ENCODE data around the gene SHC2. TPM values are rescaled to one million over a fixed set of nuclear protein-coding genes. Genes with fewer than 3 reads are reported as not detected.
"Not testable (repeated sequence)": the region's sequence is repeated elsewhere in the genome, so short reads cannot be mapped to it uniquely, and the experiment has no call there.

SHC2 gene
- total and polyA plus RNA-seq, 2 experiments from 2014 or later = 2.2 to 4.6 TPM

GRCh38 chr19:423691-424466 is 37.0 kb downstream of the SHC2 start (continued):
- TF ChIP-seq EZH2phosphoT487 (IDR thresholded peaks at IDR 0.05; ENCODE audit: unreplicated experiment) (no peak), ZNF331 (CRISPR knock-in tag; IDR thresholded peaks at IDR 0.05; ENCODE audit: low read depth) (no peak), EZH2 (IDR thresholded peaks at IDR 0.05; ENCODE audit: low read depth, unreplicated experiment) (no peak), JUNB (IDR thresholded peaks at IDR 0.05; ENCODE audit: unreplicated experiment) (no peak), STAT1 (IDR thresholded peaks at IDR 0.05; ENCODE audit: unreplicated experiment) (no peak), ZNF114 (CRISPR knock-in tag; IDR thresholded peaks at IDR 0.05) (no peak), CREB1 (CRISPR knock-in tag; IDR thresholded peaks at IDR 0.05; ENCODE audit: low read depth) (no peak)
- TF ChIP-seq, protein P1, sequence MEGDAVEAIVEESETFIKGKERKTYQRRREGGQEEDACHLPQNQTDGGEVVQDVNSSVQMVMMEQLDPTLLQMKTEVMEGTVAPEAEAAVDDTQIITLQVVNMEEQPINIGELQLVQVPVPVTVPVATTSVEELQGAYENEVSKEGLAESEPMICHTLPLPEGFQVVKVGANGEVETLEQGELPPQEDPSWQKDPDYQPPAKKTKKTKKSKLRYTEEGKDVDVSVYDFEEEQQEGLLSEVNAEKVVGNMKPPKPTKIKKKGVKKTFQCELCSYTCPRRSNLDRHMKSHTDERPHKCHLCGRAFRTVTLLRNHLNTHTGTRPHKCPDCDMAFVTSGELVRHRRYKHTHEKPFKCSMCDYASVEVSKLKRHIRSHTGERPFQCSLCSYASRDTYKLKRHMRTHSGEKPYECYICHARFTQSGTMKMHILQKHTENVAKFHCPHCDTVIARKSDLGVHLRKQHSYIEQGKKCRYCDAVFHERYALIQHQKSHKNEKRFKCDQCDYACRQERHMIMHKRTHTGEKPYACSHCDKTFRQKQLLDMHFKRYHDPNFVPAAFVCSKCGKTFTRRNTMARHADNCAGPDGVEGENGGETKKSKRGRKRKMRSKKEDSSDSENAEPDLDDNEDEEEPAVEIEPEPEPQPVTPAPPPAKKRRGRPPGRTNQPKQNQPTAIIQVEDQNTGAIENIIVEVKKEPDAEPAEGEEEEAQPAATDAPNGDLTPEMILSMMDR (conservative IDR thresholded peaks at IDR 0.05; ENCODE audit: low read depth in 2 of 2) = no peak

DNA sequence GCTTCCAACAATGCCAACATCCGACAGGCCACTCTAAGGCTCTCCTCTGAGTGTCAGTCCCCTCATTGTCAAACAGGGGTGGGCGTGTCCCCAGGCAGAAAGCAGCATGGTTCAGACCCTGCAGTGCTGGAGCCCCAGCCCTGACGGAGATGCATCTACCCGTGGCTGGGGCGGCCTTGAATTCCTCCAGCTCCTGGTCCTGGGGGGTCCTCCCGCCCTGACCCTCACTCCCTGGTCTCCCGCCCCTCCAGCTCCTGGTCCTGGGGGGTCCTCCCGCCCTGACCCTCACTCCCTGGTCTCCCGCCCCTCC is 38.0 kb downstream of the SHC2 start:
- not testable (repeated sequence) for H3K36me3 Mint-ChIP-seq (ENCODE audit: low read depth); DNase-seq (ENCODE audit: low spot score); H3K27ac ChIP-seq (ENCODE audit: low read depth); H3K27ac Mint-ChIP-seq; H2AFZ ChIP-seq; H3K4me2 ChIP-seq; H3K9me2 ChIP-seq (ENCODE audit: insufficient read depth); H3K4me1 Mint-ChIP-seq; H3K4me3 ChIP-seq; H3K27me3 ChIP-seq (ENCODE audit: insufficient read depth); H3K36me3 ChIP-seq (ENCODE audit: insufficient read depth); H3K4me1 ChIP-seq (ENCODE audit: insufficient read depth); H3K79me2 ChIP-seq (replicated peaks; ENCODE audit: insufficient read depth); ATAC-seq; H3K4me3 Mint-ChIP-seq; H4K20me1 ChIP-seq (replicated peaks; ENCODE audit: insufficient read depth); H3F3A ChIP-seq (replicated peaks; ENCODE audit: low read depth)
- Mint-ChIP-seq H3K9me3 (peaks cover 14% of the 10 kb centered on the region; the same call in 2 of the 3 replicates), H3K27me3 (ENCODE audit: insufficient read depth, low read depth, poor library complexity) (peaks cover 29% of the 10 kb centered on the region)

DNA sequence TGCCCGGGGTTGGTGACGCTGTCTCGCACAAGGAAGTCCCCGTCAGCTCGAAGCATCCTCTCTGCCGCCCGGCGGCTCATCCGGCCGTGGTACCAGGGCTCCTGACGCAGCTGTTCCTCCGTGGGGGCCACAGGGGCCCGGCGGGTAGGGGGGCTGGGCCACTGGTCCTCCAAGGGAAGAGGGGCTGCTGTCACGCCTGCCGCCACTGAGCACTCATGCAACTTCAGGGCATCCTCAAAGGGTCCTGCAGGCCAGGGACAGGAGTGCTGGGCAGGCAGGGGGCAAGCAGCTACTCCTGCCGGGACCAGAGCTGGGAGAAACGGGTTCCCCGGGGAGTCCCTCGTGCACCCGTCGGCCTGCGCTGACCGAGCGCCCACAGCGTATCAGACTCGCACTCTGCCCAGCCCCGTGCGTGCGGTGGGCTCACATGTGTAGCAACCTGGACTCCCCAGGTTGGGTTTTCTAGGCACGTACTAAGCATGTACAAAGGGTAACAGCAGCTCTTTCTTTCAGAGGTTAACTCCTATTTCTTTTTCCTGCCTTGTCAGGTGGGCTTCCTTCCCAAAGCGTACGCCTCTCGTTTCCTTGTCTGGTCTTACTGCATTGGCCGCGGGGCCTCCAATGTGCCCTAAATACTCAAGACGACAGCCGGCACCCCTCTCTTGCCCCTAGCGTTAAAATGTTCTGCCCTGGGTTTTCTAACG is 38.5 kb downstream of the SHC2 start:
- Mint-ChIP-seq H3K4me1 (peaks cover 4% of the 10 kb centered on the region; the same call in 2 of the 3 replicates), H3K27me3 (ENCODE audit: insufficient read depth, low read depth, poor library complexity) (peaks cover 28% of the 10 kb centered on the region), H3K4me3 (no peak overlapping the region), H3K27ac (no peak overlapping the region), H3K36me3 (ENCODE audit: low read depth) (peaks cover 8% of the 10 kb centered on the region; the same call in 1 of the 3 replicates), H3K9me3 (peaks cover 13% of the 10 kb centered on the region; the same call in 2 of the 3 replicates)
- H2AFZ ChIP-seq = no peak overlapping the region
- H4K20me1 ChIP-seq (replicated peaks; ENCODE audit: insufficient read depth) = no peaks in the 10 kb centered on the region
- no peak overlapping the region for H3K27ac ChIP-seq (ENCODE audit: low read depth)
- no peak overlapping the region for H3K4me3 ChIP-seq
- no peaks in the 10 kb centered on the region for H3K36me3 ChIP-seq (ENCODE audit: insufficient read depth)
- peaks cover 5% of the 10 kb centered on the region; the same call in 1 of the 2 replicates for H3K27me3 ChIP-seq (ENCODE audit: insufficient read depth)
- peaks cover 6% of the 10 kb centered on the region; the same call in 1 of the 2 replicates for H3K4me1 ChIP-seq (ENCODE audit: insufficient read depth)
- TF ChIP-seq EZH2 (IDR thresholded peaks at IDR 0.05; ENCODE audit: low read depth, unreplicated experiment) = no peak
- no peak for TF ChIP-seq ZNF331 (CRISPR knock-in tag; IDR thresholded peaks at IDR 0.05; ENCODE audit: low read depth)
- no peak for TF ChIP-seq NANOG (IDR thresholded peaks at IDR 0.05; ENCODE audit: borderline replicate concordance)
- TF ChIP-seq, protein P1 (conservative IDR thresholded peaks at IDR 0.05; ENCODE audit: low read depth in 2 of 2) = no peak
- no peak for TF ChIP-seq STAT1 (IDR thresholded peaks at IDR 0.05; ENCODE audit: unreplicated experiment)
- TF ChIP-seq POLR2AphosphoS5 (IDR thresholded peaks at IDR 0.05; ENCODE audit: low read depth) = no peak
- TF ChIP-seq, protein P2, sequence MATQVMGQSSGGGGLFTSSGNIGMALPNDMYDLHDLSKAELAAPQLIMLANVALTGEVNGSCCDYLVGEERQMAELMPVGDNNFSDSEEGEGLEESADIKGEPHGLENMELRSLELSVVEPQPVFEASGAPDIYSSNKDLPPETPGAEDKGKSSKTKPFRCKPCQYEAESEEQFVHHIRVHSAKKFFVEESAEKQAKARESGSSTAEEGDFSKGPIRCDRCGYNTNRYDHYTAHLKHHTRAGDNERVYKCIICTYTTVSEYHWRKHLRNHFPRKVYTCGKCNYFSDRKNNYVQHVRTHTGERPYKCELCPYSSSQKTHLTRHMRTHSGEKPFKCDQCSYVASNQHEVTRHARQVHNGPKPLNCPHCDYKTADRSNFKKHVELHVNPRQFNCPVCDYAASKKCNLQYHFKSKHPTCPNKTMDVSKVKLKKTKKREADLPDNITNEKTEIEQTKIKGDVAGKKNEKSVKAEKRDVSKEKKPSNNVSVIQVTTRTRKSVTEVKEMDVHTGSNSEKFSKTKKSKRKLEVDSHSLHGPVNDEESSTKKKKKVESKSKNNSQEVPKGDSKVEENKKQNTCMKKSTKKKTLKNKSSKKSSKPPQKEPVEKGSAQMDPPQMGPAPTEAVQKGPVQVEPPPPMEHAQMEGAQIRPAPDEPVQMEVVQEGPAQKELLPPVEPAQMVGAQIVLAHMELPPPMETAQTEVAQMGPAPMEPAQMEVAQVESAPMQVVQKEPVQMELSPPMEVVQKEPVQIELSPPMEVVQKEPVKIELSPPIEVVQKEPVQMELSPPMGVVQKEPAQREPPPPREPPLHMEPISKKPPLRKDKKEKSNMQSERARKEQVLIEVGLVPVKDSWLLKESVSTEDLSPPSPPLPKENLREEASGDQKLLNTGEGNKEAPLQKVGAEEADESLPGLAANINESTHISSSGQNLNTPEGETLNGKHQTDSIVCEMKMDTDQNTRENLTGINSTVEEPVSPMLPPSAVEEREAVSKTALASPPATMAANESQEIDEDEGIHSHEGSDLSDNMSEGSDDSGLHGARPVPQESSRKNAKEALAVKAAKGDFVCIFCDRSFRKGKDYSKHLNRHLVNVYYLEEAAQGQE (IDR thresholded peaks at IDR 0.05; ENCODE audit: unreplicated experiment) = no peak
- no peak for TF ChIP-seq JUNB (IDR thresholded peaks at IDR 0.05; ENCODE audit: unreplicated experiment)
- no peak for TF ChIP-seq EZH2phosphoT487 (IDR thresholded peaks at IDR 0.05; ENCODE audit: unreplicated experiment)
- H3K79me2 ChIP-seq (replicated peaks; ENCODE audit: insufficient read depth) = no peaks in the 10 kb centered on the region
- H3K9me2 ChIP-seq (ENCODE audit: insufficient read depth) = no peaks in the 10 kb centered on the region
- ATAC-seq (no peak), DNase-seq (ENCODE audit: low spot score) (no peak)
- H3F3A ChIP-seq (replicated peaks; ENCODE audit: low read depth) = 0 out of 2 replicates have a peak, but pooled peaks cover 2% of the 10 kb centered on the region
- H3K4me2 ChIP-seq = no peak overlapping the region

Data from GM23338 (cell line).